WTC11 (cell line): Measurements from ENCODE around the gene NCBP1. TPM values are rescaled to one million over a fixed set of nuclear protein-coding genes. Genes with fewer than 3 reads are reported as not detected.

Source experiments
- ATAC-seq: fragments of 200-7000 bp; cut with Tn5 transposase; 2 replicates; pipeline ENCODE4 v1.10.0; 2021; ENCODE audit warnings: mild to moderate bottlenecking, moderate library complexity
- CTCF ChIA-PET: fragments of 300-600 bp; sonication (Branson Sonifier 250); formaldehyde crosslinking; loops from one replicate; lab custom pipeline; 2021; ENCODE audit warnings: antibody characterized with exemption; lab: Charles Lee
- POLR2A ChIA-PET: fragments of 350-600 bp; sonication (Branson Sonifier 250); formaldehyde crosslinking; loops from one replicate; lab custom pipeline; 2021; ENCODE audit warnings: antibody characterized with exemption; lab: Charles Lee
- DNase-seq: peaks from one replicate; pipeline ENCODE4 v3.0.0; 2021; ENCODE audit warnings: low spot score
- H3K27ac Mint-ChIP-seq: 2 replicates; pipeline ENCODE4 v1.8.0; 2021; ENCODE audit warnings: mixed read lengths
- H3K27me3 Mint-ChIP-seq: 2 replicates; pipeline ENCODE4 v1.8.0; 2021; ENCODE audit warnings: low read depth, mild to moderate bottlenecking, moderate library complexity, mixed read lengths
- H3K36me3 Mint-ChIP-seq: 2 replicates; pipeline ENCODE4 v1.8.0; 2021; ENCODE audit warnings: mixed read lengths
- H3K4me1 Mint-ChIP-seq: 2 replicates; pipeline ENCODE4 v1.8.0; 2022; ENCODE audit warnings: mixed read lengths
- H3K4me3 Mint-ChIP-seq: 2 replicates; pipeline ENCODE4 v1.8.0; 2021; ENCODE audit warnings: mild to moderate bottlenecking, moderate library complexity, mixed read lengths
- H3K9me3 Mint-ChIP-seq: 2 replicates; pipeline ENCODE4 v1.8.0; 2021; ENCODE audit warnings: mixed read lengths
- AFF4 ChIP-seq: sonication (generic); formaldehyde crosslinking; IDR thresholded peaks from 2 replicates; pipeline ENCODE4 v1.8.1; 2023; ENCODE audit warnings: mild to moderate bottlenecking, missing genetic modification reagents, borderline replicate concordance
- ATF2 ChIP-seq: sonication (generic); formaldehyde crosslinking; IDR thresholded peaks from 2 replicates; pipeline ENCODE4 v1.8.1; 2022; ENCODE audit warnings: low read depth, missing genetic modification reagents, borderline replicate concordance
- CDX4 ChIP-seq: fragments of 250-450 bp; sonication (Bioruptor Pico); IDR thresholded peaks from 2 replicates; pipeline ENCODE4 v1.9.0; 2021; ENCODE audit warnings: moderate library complexity, mild to moderate bottlenecking, inconsistent platforms, borderline replicate concordance
- E2F4 ChIP-seq: sonication (generic); formaldehyde crosslinking; IDR thresholded peaks from 2 replicates; pipeline ENCODE4 v1.8.1; 2022; ENCODE audit warnings: low read depth, mild to moderate bottlenecking, moderate library complexity, missing genetic modification reagents, borderline replicate concordance
- EMX1 ChIP-seq: fragments of 250-450 bp; sonication (Bioruptor Pico); IDR thresholded peaks from 2 replicates; pipeline ENCODE4 v1.8.0; 2021; ENCODE audit warnings: mild to moderate bottlenecking
- ETV6 ChIP-seq: sonication (generic); formaldehyde crosslinking; IDR thresholded peaks from 2 replicates; pipeline ENCODE4 v1.8.1; 2022; ENCODE audit warnings: mild to moderate bottlenecking, missing genetic modification reagents
- HMGA2 ChIP-seq: fragments of 250-450 bp; sonication (Bioruptor Pico); IDR thresholded peaks from 2 replicates; pipeline ENCODE4 v1.4.0; 2021; ENCODE audit warnings: mild to moderate bottlenecking, moderate library complexity
- MAX ChIP-seq: sonication (generic); formaldehyde crosslinking; IDR thresholded peaks from 2 replicates; pipeline ENCODE4 v1.8.0; 2022; ENCODE audit warnings: mild to moderate bottlenecking, missing genetic modification reagents
- MXD4 ChIP-seq: fragments of 250-450 bp; sonication (Bioruptor Pico); IDR thresholded peaks from 2 replicates; pipeline ENCODE4 v1.8.0; 2021; ENCODE audit warnings: mild to moderate bottlenecking, moderate library complexity, borderline replicate concordance
- MYBL2 ChIP-seq: sonication (generic); formaldehyde crosslinking; IDR thresholded peaks from 2 replicates; pipeline ENCODE4 v1.8.1; 2023; ENCODE audit warnings: mild to moderate bottlenecking, moderate library complexity, missing genetic modification reagents
- NFATC4 ChIP-seq: fragments of 250-450 bp; sonication (Bioruptor Pico); IDR thresholded peaks from 2 replicates; pipeline ENCODE4 v1.9.0; 2021; ENCODE audit warnings: mild to moderate bottlenecking
- RELA ChIP-seq: sonication (generic); formaldehyde crosslinking; IDR thresholded peaks from 2 replicates; pipeline ENCODE4 v1.8.1; 2022; ENCODE audit warnings: missing genetic modification reagents, mild to moderate bottlenecking, borderline replicate concordance
- SMAD3 ChIP-seq: sonication (generic); formaldehyde crosslinking; IDR thresholded peaks from 2 replicates; pipeline ENCODE4 v1.8.0; 2022; ENCODE audit warnings: missing genetic modification reagents, mild to moderate bottlenecking, borderline replicate concordance
- SOX15 ChIP-seq: fragments of 250-450 bp; sonication (Bioruptor Pico); IDR thresholded peaks from 2 replicates; pipeline ENCODE4 v1.9.0; 2021; ENCODE audit warnings: mild to moderate bottlenecking
- STAT6 ChIP-seq: sonication (generic); formaldehyde crosslinking; conservative IDR thresholded peaks from 2 replicates; pipeline ENCODE4 v1.8.1; 2023; ENCODE audit warnings: mild to moderate bottlenecking, low read depth, missing genetic modification reagents, moderate library complexity
- TP53 ChIP-seq: sonication (generic); formaldehyde crosslinking; IDR thresholded peaks from 2 replicates; pipeline ENCODE4 v1.8.1; 2023; ENCODE audit warnings: mild to moderate bottlenecking, missing genetic modification reagents
- ZBTB21 ChIP-seq: sonication (generic); formaldehyde crosslinking; IDR thresholded peaks from 2 replicates; pipeline ENCODE4 v1.8.1; 2023; ENCODE audit warnings: mild to moderate bottlenecking, missing genetic modification reagents, borderline replicate concordance
- ZBTB43 ChIP-seq: sonication (generic); formaldehyde crosslinking; IDR thresholded peaks from 2 replicates; pipeline ENCODE4 v1.8.1; 2023; ENCODE audit warnings: mild to moderate bottlenecking, missing genetic modification reagents
- ZNF138 ChIP-seq: sonication (generic); formaldehyde crosslinking; conservative IDR thresholded peaks from 2 replicates; pipeline ENCODE4 v1.8.1; 2022; ENCODE audit warnings: mild to moderate bottlenecking, moderate library complexity, missing genetic modification reagents
- ZNF232 ChIP-seq: sonication (generic); formaldehyde crosslinking; IDR thresholded peaks from 2 replicates; pipeline ENCODE4 v1.8.0; 2022; ENCODE audit warnings: mild to moderate bottlenecking, missing genetic modification reagents
- ZNF416 ChIP-seq: fragments of 250-450 bp; sonication (Bioruptor Pico); IDR thresholded peaks from 2 replicates; pipeline ENCODE4 v1.9.0; 2021; ENCODE audit warnings: mild to moderate bottlenecking, inconsistent platforms
- ZNF512 ChIP-seq: sonication (generic); formaldehyde crosslinking; IDR thresholded peaks from 2 replicates; pipeline ENCODE4 v1.8.1; 2022; ENCODE audit warnings: missing genetic modification reagents, borderline replicate concordance
- total RNA-seq: library from RNA; stranded (reverse); gene quantifications from 3 replicates; pipeline ENCODE4 v1.2.3, GENCODE V29; 2021

The NCBP1 gene
- total RNA-seq, 1 experiment from 2014 or later = 61.1 TPM

GRCh38 chr9:97628668-97629067 is 5.0 kb upstream of the NCBP1 start:
- CTCF ChIA-PET = interaction anchor here (1.0 to 1.5 kb wide), 2 partner anchors 142 to 267 kb away, joined by 3 read pairs; no protein-coding TSS in a partner anchor
- peak; percentile 17 for DNase-seq
- H3K4me1 Mint-ChIP-seq = peaks cover 25% of the 10 kb centered on the region
- TF ChIP-seq AFF4 (no peak), ZBTB21 (CRISPR knock-in tag) (no peak)
- TF ChIP-seq, all 79 proteins: peak for 0
- Mint-ChIP-seq H3K27ac (peak overlapping the region; percentile 87), H3K27me3 (no peaks in the 10 kb centered on the region), H3K4me3 (no peak overlapping the region), H3K9me3 (peaks cover 6% of the 10 kb centered on the region), H3K36me3 (peaks cover 24% of the 10 kb centered on the region)
- POLR2A ChIA-PET = no interaction called here
- no peak for ATAC-seq

GRCh38 chr9:97629156-97629555 is 4.5 kb upstream of the NCBP1 start:
- CTCF ChIA-PET = interaction anchor here (1.0 to 1.5 kb wide), 2 partner anchors 142 to 267 kb away, joined by 3 read pairs; no protein-coding TSS in a partner anchor
- Mint-ChIP-seq H3K27me3 (no peaks in the 10 kb centered on the region), H3K27ac (peak overlapping the region; percentile 87), H3K4me1 (peaks cover 26% of the 10 kb centered on the region)
- POLR2A ChIA-PET = no interaction called here
- ATAC-seq (no peak), DNase-seq (no peak)
- TF ChIP-seq TP53 (no peak), ZNF416 (CRISPR knock-in tag) (no peak), MYBL2 (CRISPR knock-in tag) (no peak), ATF2 (CRISPR knock-in tag) (no peak), SMAD3 (CRISPR knock-in tag) (no peak), CDX4 (CRISPR knock-in tag) (no peak), ZNF512 (CRISPR knock-in tag) (no peak), MXD4 (no peak), MAX (CRISPR knock-in tag) (no peak), EMX1 (no peak), HMGA2 (CRISPR knock-in tag) (no peak), RELA (no peak), ETV6 (CRISPR knock-in tag) (no peak), E2F4 (CRISPR knock-in tag) (no peak), ZNF138 (no peak), ZNF232 (no peak), NFATC4 (CRISPR knock-in tag) (no peak), ZBTB43 (CRISPR knock-in tag) (no peak), SOX15 (CRISPR knock-in tag) (no peak), STAT6 (CRISPR knock-in tag) (no peak)
- TF ChIP-seq, all 79 proteins: peak for 0
- peaks cover 1% of the 10 kb centered on the region for H3K9me3 Mint-ChIP-seq
- H3K4me3 Mint-ChIP-seq = no peak overlapping the region
- peaks cover 19% of the 10 kb centered on the region for H3K36me3 Mint-ChIP-seq
